H1 (cell line): ENCODE results near the gene WDR27.

Experiments used
- BRCA1 ChIP-seq: IDR thresholded peaks from 2 replicates; pipeline ENCODE4 v1.6.1; 2012; ENCODE audit warnings: low read depth, low read length, improper control_type of control experiment
- CBX5 ChIP-seq: fragments of 300-800, 300-1000 bp; sonication (generic); IDR thresholded peaks from 2 replicates; pipeline ENCODE4 v1.7.1; 2016; ENCODE audit warnings: antibody characterized with exemption, low read length, low read depth
- CREB1 ChIP-seq: IDR thresholded peaks from 2 replicates; pipeline ENCODE4 v1.6.1; 2012; ENCODE audit warnings: inconsistent platforms
- CTCF ChIP-seq, 3 experiments: IDR thresholded peaks; 1 replicate in 2 of 3; 2 replicates in 1 of 3; pipeline versions ENCODE4 v1.5.1 to v1.6.1; 2011; ENCODE audit warnings: low read length in 3 of 3, mild to moderate bottlenecking in 3 of 3, inconsistent platforms in 2 of 3, low read depth in 1 of 3, moderate library complexity in 1 of 3; ENCODE audit not compliant: insufficient read depth in 1 of 3; ENCODE audit errors: control extremely low read depth in 1 of 3
- POLR2AphosphoS5 ChIP-seq: IDR thresholded peaks from 2 replicates; pipeline ENCODE4 v1.6.1; 2011; ENCODE audit warnings: low read depth, low read length

GRCh38 chr6:169620171-169621130, 81.4 kb downstream of the WDR27 start:
- TF ChIP-seq CTCF (IDR thresholded peaks at IDR 0.05; ENCODE audit: control extremely low read depth in 1 of 3, insufficient read depth in 1 of 3, low read depth in 1 of 3, low read length in 3 of 3), result no peak
- TF ChIP-seq BRCA1, result no peak
- no peak for TF ChIP-seq POLR2AphosphoS5
- no peak for TF ChIP-seq CBX5
- no peak for TF ChIP-seq CREB1
